Fibroblast of skin of scalp (primary cell): ENCODE measurements around the gene SPATA6L.

Experiments
- DNase-seq: peaks from one replicate; pipeline ENCODE4 v3.0.0-alpha.2; 2013

Gene SPATA6L

GRCh38 chr9:4548811-4549725, 117.2 kb downstream of the SPATA6L start:
- DNase-seq = peak; percentile 12
